Karpas-422 (cell line): ENCODE data around the gene GASK1A. TPM values are rescaled to one million over a fixed set of nuclear protein-coding genes. Genes with fewer than 3 reads are reported as not detected.

Experiments
- DNase-seq: peaks from one replicate; pipeline ENCODE4 v3.0.0-alpha.2; 2015
- H2AFZ ChIP-seq: fragments of 200-600 bp; sonication (generic); 2 replicates; pipeline ENCODE4 v1.6.1; 2014; ENCODE audit warnings: antibody characterized with exemption, low read length, mixed read lengths
- H3K27ac ChIP-seq: fragments of 200-600 bp; sonication (generic); 2 replicates; pipeline ENCODE4 v1.5.1; 2014; ENCODE audit warnings: mild to moderate bottlenecking, low read length, moderate library complexity
- H3K27me3 ChIP-seq: fragments of 200-600 bp; sonication (generic); 2 replicates; pipeline ENCODE4 v1.6.1; 2014; ENCODE audit warnings: low read length, mixed read lengths
- H3K36me3 ChIP-seq: fragments of 200-600 bp; sonication (generic); 2 replicates; pipeline ENCODE4 v1.6.1; 2014; ENCODE audit warnings: low read length, mixed read lengths; ENCODE audit not compliant: insufficient read depth
- H3K4me1 ChIP-seq: fragments of 200-600 bp; sonication (generic); 2 replicates; pipeline ENCODE4 v1.6.1; 2014; ENCODE audit warnings: mild to moderate bottlenecking, low read length, mixed read lengths
- H3K4me2 ChIP-seq: fragments of 200-600 bp; sonication (generic); 2 replicates; pipeline ENCODE4 v1.6.1; 2014; ENCODE audit warnings: low read length, low read depth, mild to moderate bottlenecking; ENCODE audit not compliant: poor library complexity, severe bottlenecking
- H3K4me3 ChIP-seq: fragments of 200-600 bp; sonication (generic); 2 replicates; pipeline ENCODE4 v1.5.1; 2014; ENCODE audit warnings: mild to moderate bottlenecking, antibody characterized with exemption, low read length, mixed read lengths
- H3K79me2 ChIP-seq: fragments of 200-600 bp; sonication (generic); 2 replicates; pipeline ENCODE4 v1.6.1; 2014; ENCODE audit warnings: mild to moderate bottlenecking, low read length, mixed read lengths
- H3K9ac ChIP-seq: fragments of 200-600 bp; sonication (generic); 2 replicates; pipeline ENCODE4 v1.6.0; 2014; ENCODE audit warnings: low read length
- H3K9me2 ChIP-seq: fragments of 200-600 bp; sonication (generic), shearing (Covaris generic); replicated peaks from 2 replicates; pipeline ENCODE4 v1.6.0; 2014; ENCODE audit warnings: mild to moderate bottlenecking, low read length, moderate library complexity; ENCODE audit not compliant: insufficient read depth
- H3K9me3 ChIP-seq: fragments of 300-700, 200-600 bp; sonication (generic); 2 replicates; pipeline ENCODE4 v1.6.1; 2014; ENCODE audit warnings: low read length, mixed read lengths
- H4K20me1 ChIP-seq: fragments of 200-600 bp; sonication (generic); 2 replicates; pipeline ENCODE4 v1.6.1; 2014; ENCODE audit warnings: mild to moderate bottlenecking, antibody characterized with exemption, low read length, low read depth; ENCODE audit not compliant: insufficient read depth
- total RNA-seq: library from RNA; depleted of rRNA; stranded (reverse); fragments of >200 nt; shearing (Covaris generic); gene quantifications from 2 replicates; pipeline ENCODE4 v1.2.3, GENCODE V29; 2014; ENCODE audit warnings: low replicate concordance

GASK1A gene
- total RNA-seq, 1 experiment from 2014 or later: 6.4 TPM

DNA sequence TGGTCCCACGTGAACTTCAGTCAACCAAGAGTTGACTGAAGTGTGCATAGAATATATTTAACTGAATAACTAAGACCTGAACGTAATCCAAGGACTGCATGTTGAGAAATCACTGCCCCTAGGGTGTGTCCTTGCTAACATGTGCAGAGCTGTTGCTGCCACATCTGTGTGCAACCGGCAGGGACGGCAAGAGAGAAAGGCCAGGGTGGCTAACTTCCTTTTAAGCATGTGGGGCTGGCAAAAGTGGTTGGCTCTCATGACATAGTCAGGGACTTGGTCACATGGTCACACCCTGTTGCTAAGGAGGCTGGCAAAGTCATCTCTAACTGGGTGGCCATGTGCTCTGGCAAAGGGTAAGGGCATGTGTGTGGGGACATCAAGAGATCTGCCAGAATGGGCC is 52.4 kb downstream of the GASK1A start:
- no peaks in the 10 kb centered on the region for H3K9me3 ChIP-seq
- H3K4me2 ChIP-seq: peak overlapping the region; percentile 61
- no peaks in the 10 kb centered on the region for H3K9me2 ChIP-seq
- DNase-seq: peak; percentile 96
- H3K9ac ChIP-seq: peak overlapping the region; percentile 70
- H4K20me1 ChIP-seq: no peaks in the 10 kb centered on the region
- peaks cover 100% of the 10 kb centered on the region for H3K4me1 ChIP-seq
- H3K27me3 ChIP-seq: no peaks in the 10 kb centered on the region
- no peaks in the 10 kb centered on the region for H3K36me3 ChIP-seq
- H3K79me2 ChIP-seq: peaks cover 5% of the 10 kb centered on the region; the same call in 1 of the 2 replicates
- peak overlapping the region; percentile 100 for H3K27ac ChIP-seq
- H3K4me3 ChIP-seq: no peak overlapping the region
- no peak overlapping the region for H2AFZ ChIP-seq

DNA sequence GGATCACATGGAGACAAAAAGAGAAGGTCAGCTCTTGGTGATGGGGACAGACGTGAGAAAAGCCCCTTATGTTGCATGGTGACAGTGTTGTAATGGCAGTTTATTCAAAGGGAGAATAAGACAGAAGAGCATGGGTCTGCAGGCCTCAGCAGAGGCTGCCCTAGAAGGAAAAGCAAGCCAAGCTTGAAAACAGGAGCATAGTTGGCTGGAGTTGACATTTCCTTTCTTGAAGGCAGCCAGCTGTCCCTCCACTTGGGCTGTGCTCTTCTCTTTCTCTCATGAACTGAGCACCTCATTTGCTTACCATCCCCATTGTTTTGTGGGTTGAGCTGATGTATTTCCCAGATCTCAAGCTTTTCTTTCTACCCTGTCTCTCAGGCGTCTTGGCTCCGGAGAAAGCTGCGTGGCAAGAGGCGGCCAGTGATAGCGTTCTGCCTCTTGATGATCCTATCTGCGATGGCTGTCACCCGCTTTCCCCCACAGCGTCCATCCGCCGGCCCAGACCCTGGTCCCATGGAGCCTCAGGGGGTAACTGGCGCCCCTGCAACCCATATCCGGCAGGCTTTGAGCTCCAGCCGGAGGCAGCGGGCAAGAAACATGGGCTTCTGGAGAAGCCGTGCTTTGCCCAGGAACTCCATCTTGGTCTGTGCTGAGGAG is 52.9 kb downstream of the GASK1A start:
- Histone ChIP-seq H4K20me1 (no peaks in the 10 kb centered on the region), H3K27me3 (no peaks in the 10 kb centered on the region), H3K4me3 (peak overlapping the region; percentile 8; the same call in 1 of the 2 replicates), H3K27ac (peak overlapping the region; percentile 100), H3K9me3 (no peaks in the 10 kb centered on the region), H3K9me2 (no peaks in the 10 kb centered on the region), H3K79me2 (peaks cover 5% of the 10 kb centered on the region; the same call in 1 of the 2 replicates), H3K9ac (peak overlapping the region; percentile 70), H3K4me2 (peak overlapping the region; percentile 61), H3K4me1 (peaks cover 100% of the 10 kb centered on the region), H2AFZ (no peak overlapping the region), H3K36me3 (no peaks in the 10 kb centered on the region)
- DNase-seq: peak; percentile 65

GRCh38 chr3:43032646-43033628 is 53.8 kb downstream of the GASK1A start:
- no peak overlapping the region for H2AFZ ChIP-seq
- H3K36me3 ChIP-seq: no peaks in the 10 kb centered on the region
- H3K9me2 ChIP-seq: no peaks in the 10 kb centered on the region

DNA sequence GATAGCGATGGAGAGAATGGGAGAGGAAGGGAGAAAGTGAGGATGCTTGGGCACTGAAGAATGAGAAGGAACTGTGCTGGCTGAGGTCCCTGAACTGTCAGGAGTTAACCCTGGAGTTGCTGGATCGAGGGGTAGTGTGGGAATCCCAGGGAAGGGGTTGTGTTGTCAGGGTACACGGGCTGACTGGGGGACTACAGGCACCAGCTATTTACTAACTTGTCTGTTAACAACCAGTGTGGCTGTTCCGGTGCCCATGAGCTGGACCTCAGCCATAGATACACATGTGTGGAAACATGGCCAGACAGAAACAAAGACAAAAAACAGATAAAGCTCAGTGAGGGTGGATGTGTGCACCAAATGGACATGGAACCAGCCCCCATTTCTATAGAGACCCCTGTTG is 55.1 kb downstream of the GASK1A start:
- Histone ChIP-seq H3K36me3 (no peaks in the 10 kb centered on the region), H3K4me1 (peaks cover 99% of the 10 kb centered on the region), H3K27me3 (no peaks in the 10 kb centered on the region), H3K79me2 (peaks cover 5% of the 10 kb centered on the region; the same call in 1 of the 2 replicates), H4K20me1 (no peaks in the 10 kb centered on the region), H3K9me3 (no peaks in the 10 kb centered on the region), H2AFZ (no peak overlapping the region), H3K4me2 (peak overlapping the region; percentile 58), H3K27ac (peak overlapping the region; percentile 100), H3K4me3 (peak overlapping the region; percentile 38), H3K9me2 (no peaks in the 10 kb centered on the region), H3K9ac (peak overlapping the region; percentile 38)
- no peak for DNase-seq

More at GRCh38 chr3:43032646-43033628, 53.8 kb downstream of the GASK1A start:
- Histone ChIP-seq H3K27ac (peak overlapping the region; percentile 100), H4K20me1 (no peaks in the 10 kb centered on the region), H3K9me3 (no peaks in the 10 kb centered on the region), H3K27me3 (no peaks in the 10 kb centered on the region), H3K4me1 (peaks cover 100% of the 10 kb centered on the region), H3K9ac (peak overlapping the region; percentile 70), H3K4me2 (peak overlapping the region; percentile 61), H3K79me2 (peaks cover 5% of the 10 kb centered on the region; the same call in 1 of the 2 replicates), H3K4me3 (peak overlapping the region; percentile 8; the same call in 1 of the 2 replicates)
- DNase-seq: no peak

GRCh38 chr3:43034911-43035310 is 55.8 kb downstream of the GASK1A start:
- Histone ChIP-seq H3K36me3 (no peaks in the 10 kb centered on the region), H3K79me2 (peaks cover 5% of the 10 kb centered on the region; the same call in 1 of the 2 replicates), H2AFZ (no peak overlapping the region), H3K27ac (peak overlapping the region; percentile 100), H3K4me3 (0 out of 2 replicates have a peak overlapping the region, but pooled peaks have one; percentile 38), H3K27me3 (no peaks in the 10 kb centered on the region), H4K20me1 (no peaks in the 10 kb centered on the region), H3K4me2 (peak overlapping the region; percentile 58), H3K4me1 (peaks cover 96% of the 10 kb centered on the region), H3K9me2 (no peaks in the 10 kb centered on the region), H3K9me3 (no peaks in the 10 kb centered on the region), H3K9ac (peak overlapping the region; percentile 50; the same call in 1 of the 2 replicates)
- no peak for DNase-seq

DNA sequence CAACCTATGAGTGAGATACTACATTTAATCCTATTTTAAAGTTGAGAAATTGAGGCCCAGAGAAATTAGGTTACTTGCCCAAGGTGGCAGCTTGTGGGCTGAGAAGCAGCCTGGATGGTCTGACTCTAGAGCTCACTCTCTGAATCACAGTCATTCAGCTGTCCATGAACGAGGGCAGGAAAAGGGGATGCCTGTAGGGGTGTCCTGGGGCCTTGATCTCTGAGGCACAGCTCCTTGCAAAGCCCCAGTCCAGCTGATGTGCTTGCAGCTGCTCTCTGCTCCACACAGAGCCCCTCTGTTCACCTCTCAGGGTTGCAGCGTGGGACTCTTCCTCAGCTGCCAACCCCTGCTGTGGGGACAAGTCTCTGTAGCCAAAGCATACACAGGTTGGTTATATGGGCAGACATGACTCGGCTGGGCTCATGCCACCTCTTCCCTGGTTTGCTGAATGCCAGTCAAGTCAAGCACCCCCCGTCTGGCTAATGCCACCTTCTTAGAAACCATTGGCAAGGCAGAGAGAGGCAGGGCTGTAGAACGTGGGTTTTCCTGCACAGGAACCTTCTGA is 56.8 kb downstream of the GASK1A start:
- DNase-seq: no peak
- Histone ChIP-seq H3K4me3 (no peak overlapping the region), H3K9ac (peak overlapping the region; percentile 50), H3K9me3 (no peaks in the 10 kb centered on the region), H3K27me3 (no peaks in the 10 kb centered on the region), H3K9me2 (no peaks in the 10 kb centered on the region), H3K36me3 (no peaks in the 10 kb centered on the region), H4K20me1 (no peaks in the 10 kb centered on the region), H2AFZ (no peak overlapping the region), H3K79me2 (peaks cover 5% of the 10 kb centered on the region; the same call in 1 of the 2 replicates), H3K27ac (peak overlapping the region; percentile 100), H3K4me1 (peaks cover 91% of the 10 kb centered on the region), H3K4me2 (peak overlapping the region; percentile 44)

GRCh38 chr3:43036621-43037423 is 57.7 kb downstream of the GASK1A start:
- peak; percentile 73 for DNase-seq
- no peaks in the 10 kb centered on the region for H4K20me1 ChIP-seq
- H3K9me3 ChIP-seq: no peaks in the 10 kb centered on the region
- peak overlapping the region; percentile 100 for H3K27ac ChIP-seq
- peaks cover 88% of the 10 kb centered on the region for H3K4me1 ChIP-seq
- no peak overlapping the region for H2AFZ ChIP-seq
- peaks cover 5% of the 10 kb centered on the region; the same call in 1 of the 2 replicates for H3K79me2 ChIP-seq
- no peaks in the 10 kb centered on the region for H3K36me3 ChIP-seq
- peak overlapping the region; percentile 54 for H3K4me2 ChIP-seq
- peak overlapping the region; percentile 50 for H3K9ac ChIP-seq
- no peak overlapping the region for H3K4me3 ChIP-seq
- H3K27me3 ChIP-seq: no peaks in the 10 kb centered on the region
- no peaks in the 10 kb centered on the region for H3K9me2 ChIP-seq
